Heart right ventricle (tissue), 16 donors: ENCODE measurements around the gene FXYD3. TPM values are rescaled to one million over a fixed set of nuclear protein-coding genes. Genes with fewer than 3 reads are reported as not detected.

Experiments
- ATAC-seq, 8 donors: fragments of 200-7000 bp; cut with Tn5 transposase; one replicate each; pipeline ENCODE4 v1.9.1; 2020; ENCODE audit warnings: mild to moderate bottlenecking in 8 of 8, moderate library complexity in 8 of 8, moderate number of reproducible peaks in 1 of 8
- DNase-seq, 2 donors: peaks; one replicate each; pipeline ENCODE4 v3.0.0-alpha.2; 2020
- H3K27ac ChIP-seq, 10 donors: fragments of 200-600 bp; sonication (generic) in 2 of 10; one replicate each; pipeline versions ENCODE4 v1.5.0 to v1.8.0; 2020 to 2022; ENCODE audit warnings: mild to moderate bottlenecking in 3 of 10
- H3K27me3 ChIP-seq, 7 donors: fragments of 200-600 bp; one replicate each; pipeline ENCODE4 v1.8.0; 2021 to 2022; ENCODE audit warnings: mild to moderate bottlenecking in 2 of 7
- H3K36me3 ChIP-seq, 9 donors: fragments of 200-600 bp; sonication (generic) in 1 of 9; one replicate each; pipeline versions ENCODE4 v1.5.0 to v1.8.0; 2020 to 2022; ENCODE audit warnings: mild to moderate bottlenecking in 2 of 9
- H3K4me1 ChIP-seq, 9 donors: fragments of 200-600 bp; sonication (generic) in 1 of 9; one replicate each; pipeline versions ENCODE4 v1.5.0 to v1.8.0; 2020 to 2022; ENCODE audit warnings: mild to moderate bottlenecking in 4 of 9
- H3K4me3 ChIP-seq, 10 donors: fragments of 200-600 bp; sonication (generic) in 2 of 10; one replicate each; pipeline versions ENCODE4 v1.5.0 to v1.8.0; 2020 to 2022; ENCODE audit warnings: mild to moderate bottlenecking in 7 of 10, moderate library complexity in 2 of 10
- H3K9me3 ChIP-seq, 11 donors: fragments of 200-600 bp in 10 of 11; sonication (generic) in 2 of 11; one replicate each; pipeline versions ENCODE4 v1.5.0 to v1.8.0; 2013 to 2022; ENCODE audit warnings: mild to moderate bottlenecking in 2 of 11, control low read depth in 1 of 11, moderate library complexity in 1 of 11
- CTCF ChIP-seq, 9 donors: fragments of 200-600 bp; sonication (generic) in 2 of 9; IDR thresholded peaks; one replicate each; pipeline versions ENCODE4 v1.5.0 to v1.8.0; 2021 to 2022; ENCODE audit warnings: antibody characterized with exemption in 9 of 9, mild to moderate bottlenecking in 5 of 9, moderate library complexity in 1 of 9
- WGBS, 2 donors: extraction: QIAGEN DNeasy Blood & Tissue Kit; methylation state at CpG; one replicate each; pipeline ENCODE4 v1.1.7; 2013; ENCODE audit warnings: inconsistent platforms in 1 of 2; 5-methylcytosine and 5-hydroxymethylcytosine counted together
- intact Hi-C, 10 donors: fragments of 100-400 bp; cut with DNase I; formaldehyde crosslinking; loops; one replicate each; pipeline versions ENCODE4 v1.11.1 to v1.14.2; 2022
- polyA plus RNA-seq, 2 donors: library from polyadenylated mRNA; stranded (reverse); fragments of 200-250 nt; gene quantifications; one replicate each; pipeline ENCODE4 v1.2.3, GENCODE V29; 2013
- total RNA-seq, 10 donors: library from RNA; stranded (reverse); fragmentation: NEBNext Ultra II Directional in 3 of 10; extraction: Animal tissue kit (Norgen Biotek cat#: 25700) in 3 of 10; gene quantifications; one replicate each; pipeline versions ENCODE4 v1.2.1 to v1.2.4, GENCODE V29; 2021 to 2023
- donor health status: Arrhythmogenic right ventricular cardiomyopathy.
- donor health status: ischemic (EF 13 %, LVEDD 7.1; RV severe dilation, severe dysfunction).
- donor health status: healthy with polysubstance abuse.
- donor health status: DM: no; HTN: yes; CAD: no.
- donor health status: DM: no; HTN: no; CAD: no.
- donor health status: ischemic (EF 25% LVEDD 6.9; RV normal size, moderate dysfunction).
- donor health status: ischemic (EF 25% LVEDD 5.7; RV mildly dilated, moderate dysfunction).
- donor health status: healthy.
- donor health status: DM: yes; HTN: yes; CAD: no.
- donor health status: Ischemic cardiomyopathy.
- donor health status: ischemic (EF 35%, LVEDD 5.7; RV mildly dilated, moderate dysfunction).
- donor health status: nonischemic (EF 11% LVEDD 7.7; RV severe dilation, severe dysfunction).
- donor health status: DM: yes; HTN: yes; CAD: no.
- donor health status: PGD.
- donor health status: ischemic (EF 29% LVEDD 5.4; RV normal size, mild dysfunction).
- donor health status: nonischemic (EF 23%, LVEDD 6.1; RV moderate dilation, normal function).

Gene FXYD3
- total and polyA plus RNA-seq, 12 donors, result 0.51 to 2.7 (median 0.78) TPM; not detected in 3

- intact Hi-C loops, result no loop called here
- Histone ChIP-seq H3K36me3 (no peaks in the 10 kb centered on the region), H3K4me1 (no peaks in the 10 kb centered on the region), H3K27me3 (peaks cover 0 to 7% (median 0%) of the 10 kb centered on the region in 7 donors), H3K4me3 (no peak overlapping the region), H3K9me3 (peaks cover 0 to 11% (median 6%) of the 10 kb centered on the region in 11 donors), H3K27ac (no peak overlapping the region)
- no peak for DNase-seq
- 73 to 79% methylated on average over 8 of the region's 8 CpGs for WGBS, 2 donors
- TF ChIP-seq CTCF (IDR thresholded peaks at IDR 0.05), result no peak
- peak in 1 of 8 donors; percentile 29 for ATAC-seq
Measured at GRCh38 chr19:35073941-35074340, 41.7 kb upstream of the FXYD3 start.

- peaks cover 0 to 11% (median 6%) of the 10 kb centered on the region in 11 donors for H3K9me3 ChIP-seq
- 85 to 89% methylated on average over 21 of the region's 21 CpGs for WGBS, 2 donors
- intact Hi-C loops, result no loop called here
- peaks cover 0 to 1% (median 0%) of the 10 kb centered on the region in 7 donors for H3K27me3 ChIP-seq
- H3K4me3 ChIP-seq, result no peak overlapping the region
- H3K36me3 ChIP-seq, result no peaks in the 10 kb centered on the region
- TF ChIP-seq CTCF (IDR thresholded peaks at IDR 0.05), result no peak
- ATAC-seq (no peak), DNase-seq (no peak)
- no peaks in the 10 kb centered on the region for H3K4me1 ChIP-seq
- no peak overlapping the region for H3K27ac ChIP-seq
Measured at GRCh38 chr19:35074426-35075201, 41.0 kb upstream of the FXYD3 start.

GRCh38 chr19:35075202-35076025 is 40.2 kb upstream of the FXYD3 start:
- Histone ChIP-seq H3K36me3 (no peaks in the 10 kb centered on the region), H3K4me1 (no peaks in the 10 kb centered on the region), H3K27me3 (no peaks in the 10 kb centered on the region), H3K9me3 (peaks cover 0 to 7% (median 4%) of the 10 kb centered on the region in 11 donors), H3K27ac (no peak overlapping the region), H3K4me3 (no peak overlapping the region)
- intact Hi-C loops, result no loop called here
- 85 to 90% methylated on average over 20 to 21 of the region's 21 CpGs for WGBS, 2 donors
- no peak for TF ChIP-seq CTCF (IDR thresholded peaks at IDR 0.05)
- ATAC-seq (no peak), DNase-seq (no peak)

DNA sequence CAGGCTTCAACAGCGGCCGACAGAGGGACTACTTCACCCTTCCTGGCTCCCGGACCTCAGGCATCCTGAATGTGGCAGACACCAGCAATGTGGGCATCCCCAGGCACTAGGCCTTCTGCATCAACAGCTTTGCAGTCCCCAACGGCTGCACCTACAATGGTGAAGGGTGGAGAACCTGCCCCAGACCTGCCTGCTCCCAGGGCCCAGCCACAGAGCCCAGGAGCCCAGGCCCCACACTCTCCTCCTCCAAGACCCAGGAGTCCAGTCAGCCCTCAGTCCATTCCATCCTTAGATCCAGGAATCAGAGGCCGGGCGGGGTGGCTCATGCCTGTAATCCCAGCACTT is 39.6 kb upstream of the FXYD3 start:
- ATAC-seq (no peak), DNase-seq (no peak)
- no peak for TF ChIP-seq CTCF (IDR thresholded peaks at IDR 0.05)
- Histone ChIP-seq H3K9me3 (peaks cover 0 to under 1% (median 0%) of the 10 kb centered on the region in 11 donors), H3K4me1 (no peaks in the 10 kb centered on the region), H3K27me3 (no peaks in the 10 kb centered on the region), H3K36me3 (no peaks in the 10 kb centered on the region), H3K27ac (no peak overlapping the region), H3K4me3 (no peak overlapping the region)
- intact Hi-C loops, result no loop called here
- 77 to 83% methylated on average over 6 of the region's 6 CpGs for WGBS, 2 donors
